Cardiac septum (tissue), 1 donor: Measurements from ENCODE around the gene CEP128. TPM values are rescaled to one million over a fixed set of nuclear protein-coding genes. Genes with fewer than 3 reads are reported as not detected.

Experiments used
- DNase-seq: peaks from one replicate; pipeline ENCODE4 v3.0.0-alpha.2; 2020; ENCODE audit warnings: low spot score
- intact Hi-C: fragments of 100-400 bp; cut with DNase I; formaldehyde crosslinking; loops from one replicate; pipeline ENCODE4 v1.14.0; 2022
- total RNA-seq: library from RNA; stranded (reverse); fragmentation: NEBNext Ultra II Directional; extraction: Animal tissue kit (Norgen Biotek cat#: 25700); gene quantifications from one replicate; pipeline ENCODE4 v1.2.1, GENCODE V29; 2021
- donor health status: DM: no; HTN: no; CAD: no.

The CEP128 gene
- total RNA-seq, 1 donor from 2014 or later = 3.0 TPM

- intact Hi-C loops = no loop called here
- DNase-seq = no peak
Observed at GRCh38 chr14:80713076-80713850, 228.3 kb downstream of the CEP128 start.

- intact Hi-C loops = no loop called here
- DNase-seq = no peak
Observed at GRCh38 chr14:80705241-80705980, 236.1 kb downstream of the CEP128 start.

- intact Hi-C loops = no loop called here
Observed at GRCh38 chr14:80700601-80701000, 240.9 kb downstream of the CEP128 start.

GRCh38 chr14:80699861-80700260 is 241.7 kb downstream of the CEP128 start:
- no peak for DNase-seq
- intact Hi-C loops = no loop called here

More at GRCh38 chr14:80700601-80701000, 240.9 kb downstream of the CEP128 start:
- DNase-seq = no peak

- intact Hi-C loops = no loop called here
- no peak for DNase-seq
Observed at GRCh38 chr14:80698974-80699373, 242.6 kb downstream of the CEP128 start.

GRCh38 chr14:80695869-80696268 is 245.7 kb downstream of the CEP128 start:
- no peak for DNase-seq

GRCh38 chr14:80692903-80693302 is 248.6 kb downstream of the CEP128 start:
- intact Hi-C loops = no loop called here
- DNase-seq = no peak

More at GRCh38 chr14:80695869-80696268, 245.7 kb downstream of the CEP128 start:
- intact Hi-C loops = no loop called here

GRCh38 chr14:80681651-80682050 is 259.9 kb downstream of the CEP128 start:
- intact Hi-C loops = no loop called here
- DNase-seq = no peak

- DNase-seq = no peak
- intact Hi-C loops = no loop called here
Observed at GRCh38 chr14:80679273-80679672, 262.3 kb downstream of the CEP128 start.

- DNase-seq = no peak
- intact Hi-C loops = no loop called here
Observed at GRCh38 chr14:80678436-80678835, 263.1 kb downstream of the CEP128 start.

- intact Hi-C loops = no loop called here
- no peak for DNase-seq
Observed at GRCh38 chr14:80669426-80669825, 272.1 kb downstream of the CEP128 start.

GRCh38 chr14:80664576-80664975 is 277.0 kb downstream of the CEP128 start:
- DNase-seq = no peak
- intact Hi-C loops = no loop called here

GRCh38 chr14:80663541-80663940 is 278.0 kb downstream of the CEP128 start:
- intact Hi-C loops = no loop called here
- DNase-seq = no peak

- intact Hi-C loops = no loop called here
- DNase-seq = no peak
Observed at GRCh38 chr14:80659783-80660182, 281.8 kb downstream of the CEP128 start.

GRCh38 chr14:80658733-80659132 is 282.8 kb downstream of the CEP128 start:
- intact Hi-C loops = no loop called here
- no peak for DNase-seq

GRCh38 chr14:80658155-80658554 is 283.4 kb downstream of the CEP128 start:
- DNase-seq = no peak
- intact Hi-C loops = no loop called here

- intact Hi-C loops = no loop called here
- DNase-seq = no peak
Observed at GRCh38 chr14:80653956-80654355, 287.6 kb downstream of the CEP128 start.

- intact Hi-C loops = no loop called here
- DNase-seq = no peak
Observed at GRCh38 chr14:80645667-80646413, 295.7 kb downstream of the CEP128 start.

- intact Hi-C loops = no loop called here
- DNase-seq = no peak
Observed at GRCh38 chr14:80644826-80645225, 296.7 kb downstream of the CEP128 start.
